MM.1S (cell line): ENCODE measurements around the gene UTF1.

Source experiments
- DNase-seq: peaks from one replicate; pipeline ENCODE4 v3.0.0-alpha.2; 2015
- H2AFZ ChIP-seq: fragments of 300-600 bp; sonication (generic); 2 replicates; pipeline ENCODE4 v1.6.0; 2016; ENCODE audit warnings: antibody characterized with exemption, low read length
- H3F3A ChIP-seq: fragments of 300-600 bp; sonication (generic); 2 replicates; pipeline ENCODE4 v1.6.1; 2016; ENCODE audit warnings: mild to moderate bottlenecking, antibody characterized with exemption, low read length, moderate library complexity, mixed read lengths; ENCODE audit not compliant: insufficient read depth
- H3K27ac ChIP-seq: fragments of 300-600 bp; sonication (generic); 2 replicates; pipeline ENCODE4 v1.5.1; 2016; ENCODE audit warnings: mild to moderate bottlenecking, low read length
- H3K27me3 ChIP-seq: fragments of 300-600 bp; sonication (generic); replicated peaks from 2 replicates; pipeline ENCODE4 v1.6.0; 2016; ENCODE audit warnings: low read length; ENCODE audit not compliant: insufficient read depth
- H3K36me3 ChIP-seq: fragments of 300-600 bp; sonication (generic); replicated peaks from 2 replicates; pipeline ENCODE4 v1.6.1; 2016; ENCODE audit warnings: mild to moderate bottlenecking, low read length, mixed read lengths; ENCODE audit not compliant: insufficient read depth
- H3K4me1 ChIP-seq: fragments of 300-600 bp; sonication (generic); 2 replicates; pipeline ENCODE4 v1.6.1; 2016; ENCODE audit warnings: low read length, mixed read lengths
- H3K4me2 ChIP-seq: fragments of 300-600 bp; sonication (generic); 2 replicates; pipeline ENCODE4 v1.6.0; 2016; ENCODE audit warnings: low read depth, low read length
- H3K4me3 ChIP-seq: fragments of 300-600 bp; sonication (generic); 2 replicates; pipeline ENCODE4 v1.5.1; 2016; ENCODE audit warnings: low read length, mixed read lengths
- H3K79me2 ChIP-seq: fragments of 300-600 bp; sonication (generic); 2 replicates; pipeline ENCODE4 v1.6.1; 2016; ENCODE audit warnings: mixed run types, low read length, mixed read lengths
- H3K9ac ChIP-seq: fragments of 300-600 bp; sonication (generic); 2 replicates; pipeline ENCODE4 v1.6.1; 2016; ENCODE audit warnings: low read length, mixed read lengths
- H3K9me2 ChIP-seq: fragments of 300-600 bp; sonication (generic); replicated peaks from 2 replicates; pipeline ENCODE4 v1.6.1; 2016; ENCODE audit warnings: mild to moderate bottlenecking, low read length, mixed read lengths; ENCODE audit not compliant: insufficient read depth
- H3K9me3 ChIP-seq: fragments of 300-600 bp; sonication (generic); replicated peaks from 2 replicates; pipeline ENCODE4 v1.6.1; 2016; ENCODE audit warnings: mild to moderate bottlenecking, low read length, mixed read lengths; ENCODE audit not compliant: insufficient read depth
- H4K20me1 ChIP-seq: fragments of 300-600 bp; sonication (generic); 2 replicates; pipeline ENCODE4 v1.6.1; 2016; ENCODE audit warnings: mild to moderate bottlenecking, low read length, moderate library complexity, mixed read lengths; ENCODE audit not compliant: insufficient read depth
- EZH2 ChIP-seq: fragments of 300-600 bp; sonication (generic); optimal IDR thresholded peaks from 2 replicates; pipeline ENCODE3; 2017; ENCODE audit warnings: low read depth, mild to moderate bottlenecking, antibody characterized with exemption, low read length, mixed read lengths
- EZH2phosphoT487 ChIP-seq: fragments of 300-600 bp; sonication (generic); IDR thresholded peaks from 2 replicates; pipeline ENCODE4 v1.6.1; 2018; ENCODE audit warnings: antibody characterized with exemption, low read length
- TF ChIP-seq, protein P1 (sequence below): fragments of 300-600 bp; sonication (generic); IDR thresholded peaks from 2 replicates; pipeline ENCODE4 v1.5.1; 2016; ENCODE audit warnings: antibody characterized with exemption, low read length, mixed read lengths

Gene UTF1

DNA sequence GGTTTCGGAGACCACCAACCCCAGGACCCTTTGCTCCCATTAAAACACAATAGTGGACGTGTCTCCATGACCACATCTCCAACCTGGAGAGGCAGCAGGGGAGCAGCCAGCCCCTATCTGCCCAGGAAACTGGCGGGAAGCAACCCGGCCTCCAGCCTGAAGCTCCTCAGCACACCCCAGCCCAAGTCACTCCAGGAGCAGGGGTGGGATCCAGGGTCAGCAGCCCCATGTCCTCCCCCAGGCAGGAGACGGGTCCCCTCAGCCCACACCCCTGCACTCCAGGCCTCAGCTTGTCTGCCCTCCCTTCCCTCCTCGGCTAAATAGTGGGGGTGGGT is 46.0 kb downstream of the UTF1 start:
- H3K4me2 ChIP-seq, result peak overlapping the region; percentile 93
- H3K79me2 ChIP-seq, result peaks cover 50% of the 10 kb centered on the region
- H2AFZ ChIP-seq, result peak overlapping the region; percentile 54; the same call in 1 of the 2 replicates
- H3K9me3 ChIP-seq, result no peaks in the 10 kb centered on the region
- TF ChIP-seq, protein P1, sequence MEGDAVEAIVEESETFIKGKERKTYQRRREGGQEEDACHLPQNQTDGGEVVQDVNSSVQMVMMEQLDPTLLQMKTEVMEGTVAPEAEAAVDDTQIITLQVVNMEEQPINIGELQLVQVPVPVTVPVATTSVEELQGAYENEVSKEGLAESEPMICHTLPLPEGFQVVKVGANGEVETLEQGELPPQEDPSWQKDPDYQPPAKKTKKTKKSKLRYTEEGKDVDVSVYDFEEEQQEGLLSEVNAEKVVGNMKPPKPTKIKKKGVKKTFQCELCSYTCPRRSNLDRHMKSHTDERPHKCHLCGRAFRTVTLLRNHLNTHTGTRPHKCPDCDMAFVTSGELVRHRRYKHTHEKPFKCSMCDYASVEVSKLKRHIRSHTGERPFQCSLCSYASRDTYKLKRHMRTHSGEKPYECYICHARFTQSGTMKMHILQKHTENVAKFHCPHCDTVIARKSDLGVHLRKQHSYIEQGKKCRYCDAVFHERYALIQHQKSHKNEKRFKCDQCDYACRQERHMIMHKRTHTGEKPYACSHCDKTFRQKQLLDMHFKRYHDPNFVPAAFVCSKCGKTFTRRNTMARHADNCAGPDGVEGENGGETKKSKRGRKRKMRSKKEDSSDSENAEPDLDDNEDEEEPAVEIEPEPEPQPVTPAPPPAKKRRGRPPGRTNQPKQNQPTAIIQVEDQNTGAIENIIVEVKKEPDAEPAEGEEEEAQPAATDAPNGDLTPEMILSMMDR, result no peak
- TF ChIP-seq EZH2, result no peak
- no peak for TF ChIP-seq EZH2phosphoT487
- peaks cover 35% of the 10 kb centered on the region for H3F3A ChIP-seq
- peaks cover 27% of the 10 kb centered on the region for H3K4me1 ChIP-seq
- H3K9me2 ChIP-seq, result no peaks in the 10 kb centered on the region
- H3K27ac ChIP-seq, result peak overlapping the region; percentile 95
- peaks cover 3% of the 10 kb centered on the region for H3K36me3 ChIP-seq
- peak overlapping the region; percentile 94 for H3K9ac ChIP-seq
- peak overlapping the region; percentile 82 for H3K4me3 ChIP-seq
- H3K27me3 ChIP-seq, result no peaks in the 10 kb centered on the region
- peak; percentile 11 for DNase-seq
- no peaks in the 10 kb centered on the region for H4K20me1 ChIP-seq

DNA sequence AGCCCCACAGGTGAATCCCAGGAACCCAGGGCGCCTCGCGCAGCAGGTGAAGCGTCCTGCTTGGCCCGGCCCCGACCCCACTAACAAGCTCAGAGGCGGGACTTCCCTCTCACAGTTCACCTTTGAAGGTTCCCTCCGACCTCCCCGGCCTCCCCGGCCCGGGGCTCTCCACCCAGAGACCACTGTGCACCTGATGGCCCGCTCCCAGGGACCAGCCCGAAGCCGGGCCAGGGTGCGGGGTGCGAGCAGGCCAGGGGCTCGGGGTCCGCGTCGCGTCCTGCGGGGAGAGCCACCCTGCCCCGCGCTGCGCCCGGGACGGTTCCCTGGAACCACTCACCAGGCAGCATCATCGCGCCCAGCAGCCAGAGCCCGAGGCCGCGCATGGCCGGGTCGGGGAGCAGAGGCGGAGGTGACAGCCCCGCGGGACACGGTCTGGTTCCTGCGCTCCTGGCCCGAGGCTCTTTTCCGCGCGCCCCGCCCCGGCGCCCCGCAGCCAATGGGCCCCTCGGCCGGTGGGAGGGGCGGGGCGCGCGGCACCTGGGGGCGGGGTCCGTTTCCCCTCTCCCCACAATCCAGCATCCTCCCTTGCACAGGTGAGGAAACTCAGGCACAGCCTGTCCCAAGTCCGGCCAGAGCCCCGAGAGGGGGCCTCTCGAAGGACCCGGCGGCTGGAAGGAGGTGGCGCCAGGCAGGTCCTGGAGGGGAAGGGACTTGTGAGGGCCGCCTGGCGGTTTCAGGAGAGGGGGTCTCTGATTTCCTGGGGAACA is 46.6 kb downstream of the UTF1 start, which contains the start of gene ADAM8:
Gene ADAM8 (minus strand): TSS at position 434 of the 767 bp plus-strand sequence. CDS start 51 bp downstream, at position 383.
- no peaks in the 10 kb centered on the region for H3K9me3 ChIP-seq
- H3F3A ChIP-seq, result peaks cover 35% of the 10 kb centered on the region
- TF ChIP-seq, protein P1, result no peak
- no peak for TF ChIP-seq EZH2phosphoT487
- TF ChIP-seq EZH2, result no peak
- H3K4me3 ChIP-seq, result peak within 1 kb of the TSS; percentile 82
- DNase-seq, result peak; percentile 79
- peak within 1 kb of the TSS; percentile 54; the same call in 1 of the 2 replicates for H2AFZ ChIP-seq
- peaks cover 46% of the 10 kb centered on the region for H3K79me2 ChIP-seq
- peaks cover 27% of the 10 kb centered on the region for H3K4me1 ChIP-seq
- peak within 1 kb of the TSS; percentile 94 for H3K9ac ChIP-seq
- H3K27ac ChIP-seq, result peak within 1 kb of the TSS; percentile 95
- H3K4me2 ChIP-seq, result peak within 1 kb of the TSS; percentile 93
- no peaks in the 10 kb centered on the region for H3K27me3 ChIP-seq
- H3K9me2 ChIP-seq, result no peaks in the 10 kb centered on the region
- peaks cover 3% of the 10 kb centered on the region for H3K36me3 ChIP-seq
- H4K20me1 ChIP-seq, result no peaks in the 10 kb centered on the region

DNA sequence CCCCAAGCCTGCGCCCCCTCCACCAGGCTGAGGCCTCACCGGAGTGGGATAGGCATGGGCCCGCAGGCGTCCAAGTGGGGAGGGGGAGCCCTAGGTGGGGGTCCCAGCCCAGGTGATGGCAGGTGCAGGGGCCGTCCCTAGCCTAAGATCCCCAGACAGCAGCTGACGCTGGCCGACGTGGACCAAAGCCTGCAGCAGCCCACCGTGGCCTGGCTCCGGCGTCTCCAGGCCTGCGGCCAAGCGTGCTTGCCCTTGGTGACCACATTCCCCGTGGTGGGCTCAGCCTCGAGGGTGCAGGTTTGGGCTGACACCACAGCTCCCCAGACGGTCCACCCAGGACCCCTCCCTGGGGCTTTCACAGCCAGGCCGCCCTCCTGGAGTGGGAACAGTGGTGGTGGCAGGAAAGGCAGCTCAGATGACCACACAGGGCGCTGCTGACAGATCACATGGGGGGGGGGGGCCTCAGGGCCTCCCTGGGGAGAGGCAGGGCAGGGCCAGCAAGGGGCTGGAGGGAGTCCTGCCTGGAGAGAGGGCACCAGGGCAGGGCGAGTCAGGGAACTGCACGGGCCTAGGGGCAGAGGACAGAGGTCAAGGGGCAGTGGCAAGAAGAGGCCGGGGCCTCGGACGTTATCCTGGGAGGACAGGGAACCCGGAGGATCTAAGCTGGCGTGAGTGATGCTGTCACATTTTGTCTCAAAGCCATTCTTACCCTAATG is 47.4 kb downstream of the UTF1 start:
- H3K27ac ChIP-seq, result peak overlapping the region; percentile 89; the same call in 1 of the 2 replicates
- H3F3A ChIP-seq, result peaks cover 35% of the 10 kb centered on the region
- H3K4me2 ChIP-seq, result peak overlapping the region; percentile 93
- H3K4me3 ChIP-seq, result 0 out of 2 replicates have a peak overlapping the region, but pooled peaks have one; percentile 4
- peaks cover 27% of the 10 kb centered on the region for H3K4me1 ChIP-seq
- H3K27me3 ChIP-seq, result no peaks in the 10 kb centered on the region
- H4K20me1 ChIP-seq, result no peaks in the 10 kb centered on the region
- peaks cover 41% of the 10 kb centered on the region for H3K79me2 ChIP-seq
- DNase-seq, result peak; percentile 5
- no peak overlapping the region for H2AFZ ChIP-seq
- H3K36me3 ChIP-seq, result peaks cover 3% of the 10 kb centered on the region
- no peaks in the 10 kb centered on the region for H3K9me3 ChIP-seq
- TF ChIP-seq EZH2phosphoT487 (no peak), EZH2 (no peak)
- TF ChIP-seq, protein P1, result no peak
- no peaks in the 10 kb centered on the region for H3K9me2 ChIP-seq
- H3K9ac ChIP-seq, result peak overlapping the region; percentile 41; the same call in 1 of the 2 replicates
